HG02642 (cell line): Measurements from ENCODE around the gene HNF4A.

Experiments
- ATAC-seq: cut with Tn5 transposase; IDR thresholded peaks from one replicate; pipeline ENCODE4 v1.9.1; 2021; ENCODE audit warnings: mild to moderate bottlenecking; ENCODE audit not compliant: unreplicated experiment, poor library complexity

The HNF4A gene

DNA sequence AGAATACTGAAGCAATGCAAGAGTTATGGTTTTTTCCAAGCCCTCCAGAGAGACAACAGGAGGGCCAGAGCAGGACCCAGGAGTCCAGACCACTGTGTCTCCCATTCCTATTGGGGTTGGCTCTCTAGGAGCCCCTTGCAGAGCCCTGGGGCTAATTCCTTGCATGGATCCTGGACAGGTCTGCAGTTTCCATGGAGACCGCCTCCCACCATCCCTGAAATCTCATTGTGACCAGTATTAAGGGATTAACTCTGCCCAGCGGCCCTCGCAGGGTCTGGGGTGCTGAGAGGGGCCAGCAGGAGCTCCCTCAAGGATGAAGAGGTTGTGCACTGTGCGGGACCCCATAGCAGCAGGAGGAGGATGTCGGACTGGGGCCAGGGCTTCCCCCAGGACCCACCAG is 34.8 kb downstream of the HNF4A start:
- ATAC-seq = no peak

- no peak for ATAC-seq
These were observed 36.7 kb downstream of the HNF4A start for GRCh38 chr20:44392088-44392775.

- ATAC-seq = no peak
These were observed 37.5 kb downstream of the HNF4A start for GRCh38 chr20:44392776-44393607.

- ATAC-seq = no peak
These were observed 38.3 kb downstream of the HNF4A start for GRCh38 chr20:44393608-44394451.

DNA sequence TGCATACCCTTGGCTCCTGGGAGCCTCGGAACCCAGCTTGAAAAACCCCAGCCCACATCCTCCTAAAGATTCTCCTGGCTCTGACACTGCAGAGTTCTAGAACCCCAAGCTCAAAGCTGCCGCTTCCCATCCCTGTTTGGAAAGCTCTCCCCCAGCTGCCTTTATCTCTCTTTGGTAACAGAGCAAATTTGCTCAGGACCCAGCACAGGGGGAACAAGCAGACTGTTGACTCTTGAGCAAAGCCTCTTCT is 38.9 kb downstream of the HNF4A start:
- no peak for ATAC-seq

GRCh38 chr20:44394702-44395460 is 39.4 kb downstream of the HNF4A start:
- ATAC-seq = no peak

DNA sequence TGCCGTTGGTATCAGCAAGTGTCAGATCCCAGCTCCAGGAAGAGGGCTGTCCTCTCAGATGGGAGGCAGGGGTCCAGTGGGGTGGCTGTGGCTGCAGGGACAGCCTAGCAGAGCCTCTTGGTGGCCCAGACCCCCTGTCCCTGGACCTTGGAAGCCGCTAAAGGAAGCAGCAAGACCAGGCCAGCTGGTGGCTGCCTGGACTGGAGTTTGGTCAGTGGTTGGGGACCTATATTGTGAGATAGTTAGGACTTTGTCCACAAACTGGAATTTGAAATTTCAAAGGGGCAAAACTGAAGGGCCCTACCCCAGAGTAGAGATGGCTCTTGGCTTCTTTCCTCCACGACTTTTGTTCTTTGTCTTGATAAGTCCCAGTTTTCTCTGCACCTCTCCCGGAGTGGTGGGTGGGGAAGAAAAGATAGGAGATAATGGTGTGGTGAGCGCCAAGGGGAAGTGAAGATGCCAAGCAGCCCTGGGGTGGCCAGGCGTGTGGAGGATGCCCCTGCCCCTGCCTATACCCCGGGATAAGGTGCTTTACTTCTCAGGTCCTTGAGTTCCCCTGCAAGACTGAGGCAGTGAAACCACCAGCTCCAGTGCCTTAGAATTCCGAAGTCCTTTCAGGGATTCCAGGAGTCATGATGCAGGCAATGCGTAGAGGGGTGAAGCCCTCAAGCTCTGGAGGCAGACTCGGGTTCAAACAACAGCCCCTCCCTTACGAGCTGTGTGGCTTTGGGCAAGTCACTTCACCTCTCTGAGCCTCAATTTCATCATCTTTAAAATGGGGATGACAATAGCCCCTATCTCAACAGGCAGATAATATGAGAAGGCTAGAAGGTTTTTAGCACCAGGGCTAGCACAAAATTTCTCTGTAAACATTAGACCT is 40.2 kb downstream of the HNF4A start:
- no peak for ATAC-seq

GRCh38 chr20:44396369-44397130 is 41.1 kb downstream of the HNF4A start:
- no peak for ATAC-seq

- ATAC-seq = no peak
These were observed 42.8 kb downstream of the HNF4A start for GRCh38 chr20:44398335-44398734.

GRCh38 chr20:44399446-44399845 is 43.9 kb downstream of the HNF4A start:
- no peak for ATAC-seq

- no peak for ATAC-seq
These were observed 45.1 kb downstream of the HNF4A start for GRCh38 chr20:44400671-44400969.

- ATAC-seq = no peak
These were observed 45.7 kb downstream of the HNF4A start for GRCh38 chr20:44400970-44401769.

GRCh38 chr20:44401770-44402390 is 46.4 kb downstream of the HNF4A start:
- no peak for ATAC-seq

DNA sequence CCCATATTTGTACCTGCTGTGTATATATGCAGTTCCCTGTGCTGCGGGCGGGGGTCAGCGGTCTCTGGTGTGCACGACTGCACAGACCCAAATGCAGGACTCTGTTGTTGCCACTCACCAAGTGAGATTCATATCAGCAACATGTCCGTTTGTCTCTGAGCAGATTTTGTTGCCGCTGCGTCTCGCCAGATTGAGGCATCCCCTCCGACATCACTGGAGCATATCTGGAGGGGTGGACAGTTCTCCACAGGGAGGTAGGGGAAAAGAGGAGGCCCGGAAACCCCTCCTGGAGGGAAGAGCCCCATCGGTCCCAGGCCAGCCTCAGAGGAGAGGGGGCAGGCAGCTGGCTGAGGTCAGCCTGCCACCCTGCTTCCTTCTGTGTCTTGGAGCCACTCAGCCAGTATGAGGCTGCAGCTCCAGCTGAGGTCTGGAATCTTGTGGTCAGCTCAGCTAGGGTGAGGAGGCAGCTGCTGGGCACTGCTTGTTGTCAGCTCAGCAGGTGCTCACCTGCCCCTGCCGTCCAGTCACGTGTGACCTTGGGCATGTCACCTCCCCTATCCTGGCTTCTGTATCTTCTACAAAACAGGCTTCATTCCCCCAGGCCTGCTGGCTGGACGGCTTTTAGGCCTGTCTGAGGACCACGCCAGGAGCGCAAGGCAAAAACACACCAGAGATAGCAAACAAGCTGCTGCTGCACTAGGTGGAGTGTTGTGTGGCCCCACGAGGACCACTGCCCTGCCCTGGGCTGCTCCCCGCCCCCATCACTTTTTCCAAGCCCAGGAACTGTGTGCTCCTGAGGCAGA is 47.1 kb downstream of the HNF4A start:
- no peak for ATAC-seq

- ATAC-seq = no peak
These were observed 48.0 kb downstream of the HNF4A start for GRCh38 chr20:44403194-44404112.
